GM21367 (cell line): Measurements from ENCODE around the gene TSPAN14.
"Not testable (repeated sequence)": the region's sequence is repeated elsewhere in the genome, so short reads cannot be mapped to it uniquely, and the experiment has no call there.

ENCODE experiments used
- ATAC-seq: cut with Tn5 transposase; IDR thresholded peaks from one replicate; pipeline ENCODE4 v1.9.1; 2021; ENCODE audit not compliant: unreplicated experiment

TSPAN14 gene

GRCh38 chr10:80539421-80540031 lies 85.4 kb downstream of the TSPAN14 start:
- ATAC-seq = no peak

- no peak for ATAC-seq
Observed at GRCh38 chr10:80540136-80540535, 86.0 kb downstream of the TSPAN14 start.

GRCh38 chr10:80540618-80540980 lies 86.5 kb downstream of the TSPAN14 start:
- ATAC-seq = no peak

GRCh38 chr10:80540981-80541750 lies 87.1 kb downstream of the TSPAN14 start:
- peak; percentile 51 for ATAC-seq

- ATAC-seq = no peak
Observed at GRCh38 chr10:80542053-80542452, 87.9 kb downstream of the TSPAN14 start.

- no peak for ATAC-seq
Observed at GRCh38 chr10:80542652-80543318, 88.7 kb downstream of the TSPAN14 start.

GRCh38 chr10:80543319-80543672 lies 89.2 kb downstream of the TSPAN14 start:
- ATAC-seq = not testable (repeated sequence)

GRCh38 chr10:80544316-80544953 lies 90.3 kb downstream of the TSPAN14 start:
- ATAC-seq = no peak

- no peak for ATAC-seq
Observed at GRCh38 chr10:80545258-80545881, 91.3 kb downstream of the TSPAN14 start.

- no peak for ATAC-seq
Observed at GRCh38 chr10:80552151-80552646, 98.1 kb downstream of the TSPAN14 start.

GRCh38 chr10:80553436-80553835 lies 99.3 kb downstream of the TSPAN14 start:
- no peak for ATAC-seq

GRCh38 chr10:80554050-80554449 lies 99.9 kb downstream of the TSPAN14 start:
- ATAC-seq = no peak

- ATAC-seq = no peak
Observed at GRCh38 chr10:80555415-80555814, 101.3 kb downstream of the TSPAN14 start.

- ATAC-seq = no peak
Observed at GRCh38 chr10:80561950-80562349, 107.8 kb downstream of the TSPAN14 start.

GRCh38 chr10:80567292-80567691 lies 113.2 kb downstream of the TSPAN14 start:
- ATAC-seq = no peak

GRCh38 chr10:80569131-80569895 lies 115.2 kb downstream of the TSPAN14 start:
- ATAC-seq = no peak

GRCh38 chr10:80571352-80571751 lies 117.2 kb downstream of the TSPAN14 start:
- no peak for ATAC-seq

GRCh38 chr10:80579181-80579763 lies 125.2 kb downstream of the TSPAN14 start:
- ATAC-seq = no peak

- ATAC-seq = no peak
Observed at GRCh38 chr10:80579849-80580637, 125.9 kb downstream of the TSPAN14 start.
